K562 (cell line): ENCODE measurements around the gene BTBD17. TPM values are rescaled to one million over a fixed set of nuclear protein-coding genes. Genes with fewer than 3 reads are reported as not detected.

Source experiments
- ATAC-seq: fragments of 200-7000 bp; cut with Tn5 transposase; 3 replicates; pipeline ENCODE4 v1.9.1; 2020; ENCODE audit warnings: moderate library complexity
- BruUV-seq: library from RNA; stranded (reverse); fragments of 400-500 nt; replicated peaks from 2 replicates; lab custom pipeline; 2021; lab: Mats Ljungman, UMichigan
- CTCF ChIA-PET: fragments of 300-600 bp; formaldehyde crosslinking; extraction: SDS; loops from one replicate; lab custom pipeline; 2021; ENCODE audit warnings: low intra/inter-chr PET ratio; lab: Yijun Ruan, JAX
- POLR2A ChIA-PET: fragments of 300-600, 350-650 bp; sonication (Branson Sonifier 250); formaldehyde crosslinking; extraction: SDS; loops from one replicate; lab custom pipeline; 2021; ENCODE audit warnings: antibody characterized with exemption, inconsistent platforms; lab: Yijun Ruan, JAX
- DNase-seq, 4 experiments: peaks; one replicate each; pipeline versions ENCODE4 v3.0.0 to v3.0.0-alpha.2; 2011 to 2018; ENCODE audit warnings: low spot score in 3 of 4, mixed read lengths in 3 of 4; ENCODE audit errors: extremely low read depth in 1 of 4
- FAIRE-seq: peaks from 2 replicates; lab custom pipeline; 2011; peaks lifted over from hg19 to GRCh38; lab: Jason Lieb, UNC
- H2AFZ ChIP-seq: 2 replicates; pipeline ENCODE4 v1.6.0; 2011; ENCODE audit warnings: low read depth, low read length, control low read depth, inconsistent platforms
- H3K27ac ChIP-seq: fragments of 200-600 bp; 3 replicates; pipeline ENCODE4 v1.8.0; 2011; ENCODE audit warnings: low read depth, mild to moderate bottlenecking, control low read depth, inconsistent platforms, low read length, moderate library complexity, mixed read lengths; ENCODE audit errors: extremely low read depth
- H3K27me3 ChIP-seq, 2 experiments: fragments of 300-600 bp in 1 of 2; 2 replicates in 1 of 2; 3 replicates in 1 of 2; pipeline versions ENCODE4 v1.6.0 to v1.8.0; 2011; ENCODE audit warnings: inconsistent platforms in 2 of 2, low read length in 2 of 2, mild to moderate bottlenecking in 1 of 2, mixed read lengths in 1 of 2, moderate library complexity in 1 of 2; ENCODE audit not compliant: control insufficient read depth in 2 of 2, insufficient read depth in 2 of 2
- H3K36me3 ChIP-seq: fragments of 300-600 bp; 3 replicates; pipeline ENCODE4 v1.8.0; 2011; ENCODE audit warnings: mild to moderate bottlenecking, low read length, inconsistent platforms; ENCODE audit not compliant: control insufficient read depth, insufficient read depth
- H3K4me1 ChIP-seq, 2 experiments: fragments of 200-600 bp in 1 of 2; replicated peaks in 1 of 2; 2 replicates in 1 of 2; 3 replicates in 1 of 2; pipeline versions ENCODE4 v1.5.1 to v1.8.0; 2011; ENCODE audit warnings: inconsistent platforms in 2 of 2, low read length in 2 of 2, mild to moderate bottlenecking in 1 of 2, mixed read lengths in 1 of 2, moderate library complexity in 1 of 2; ENCODE audit not compliant: control insufficient read depth in 2 of 2, insufficient read depth in 2 of 2
- H3K4me2 ChIP-seq: 2 replicates; pipeline ENCODE4 v1.6.1; 2011; ENCODE audit warnings: low read length, control low read depth, inconsistent platforms, mixed read lengths; ENCODE audit not compliant: insufficient read depth
- H3K4me3 ChIP-seq: fragments of 200-600 bp; sonication (generic), shearing (Covaris generic); 2 replicates; pipeline ENCODE4 v1.5.1; 2016; ENCODE audit warnings: control low read depth, inconsistent platforms
- H3K79me2 ChIP-seq: fragments of 200-600 bp; 3 replicates; pipeline ENCODE4 v1.8.0; 2011; ENCODE audit warnings: low read length, inconsistent platforms; ENCODE audit not compliant: control insufficient read depth, insufficient read depth
- H3K9ac ChIP-seq, 2 experiments: 2 replicates each; pipeline versions ENCODE4 v1.6.0 to v1.6.1; 2011; ENCODE audit warnings: low read depth in 2 of 2, low read length in 2 of 2, control low read depth in 1 of 2, inconsistent platforms in 1 of 2, mild to moderate bottlenecking in 1 of 2, mixed read lengths in 1 of 2; ENCODE audit not compliant: insufficient read depth in 1 of 2
- H3K9me1 ChIP-seq: one replicate; pipeline ENCODE4 v1.6.0; 2011; ENCODE audit warnings: inconsistent platforms, mild to moderate bottlenecking, low read length, moderate library complexity; ENCODE audit not compliant: control insufficient read depth, insufficient read depth
- H3K9me3 ChIP-seq: replicated peaks from 2 replicates; pipeline ENCODE4 v1.5.1; 2011; ENCODE audit warnings: low read depth, low read length, inconsistent platforms; ENCODE audit not compliant: control insufficient read depth, insufficient read depth
- H4K20me1 ChIP-seq: replicated peaks from 2 replicates; pipeline ENCODE4 v1.6.1; 2011; ENCODE audit warnings: low read length, inconsistent platforms, mixed read lengths; ENCODE audit not compliant: control insufficient read depth, insufficient read depth
- ETV5 ChIP-seq: sonication (generic); formaldehyde crosslinking; IDR thresholded peaks from 2 replicates; pipeline ENCODE4 v1.4.0; 2020; ENCODE audit warnings: low read depth, mild to moderate bottlenecking, missing genetic modification reagents
- KLF6 ChIP-seq: fragments of 250-450 bp; sonication (Bioruptor Pico); IDR thresholded peaks from 2 replicates; pipeline ENCODE4 v1.4.0; 2020; ENCODE audit warnings: mild to moderate bottlenecking, moderate library complexity, borderline replicate concordance
- RBBP5 ChIP-seq: fragments of 200-600 bp; sonication (generic); IDR thresholded peaks from 2 replicates; pipeline ENCODE4 v1.6.1; 2012; ENCODE audit warnings: borderline replicate concordance, mild to moderate bottlenecking, low read length, control low read depth, inconsistent platforms; ENCODE audit not compliant: insufficient read depth, poor library complexity, severe bottlenecking
- SMAD4 ChIP-seq: fragments of 250-450 bp; sonication (Bioruptor Pico); conservative IDR thresholded peaks from 2 replicates; pipeline ENCODE4 v1.8.0; 2021; ENCODE audit warnings: inconsistent platforms, mild to moderate bottlenecking, moderate library complexity
- SPI1 ChIP-seq: IDR thresholded peaks from 2 replicates; pipeline ENCODE4 v1.6.1; 2011; ENCODE audit warnings: low read depth, low read length, control low read depth, borderline replicate concordance
- SRSF7 ChIP-seq: fragments of 200-400 bp; formaldehyde crosslinking; optimal IDR thresholded peaks from 2 replicates; pipeline ENCODE3; 2017; ENCODE audit warnings: mild to moderate bottlenecking, low read depth, low read length
- USF1 ChIP-seq: sonication (generic); formaldehyde crosslinking; IDR thresholded peaks from 2 replicates; pipeline ENCODE4 v1.9.0; 2022; ENCODE audit warnings: mild to moderate bottlenecking, missing genetic modification reagents
- ZFP30 ChIP-seq: fragments of 250-450 bp; sonication (Bioruptor Pico); IDR thresholded peaks from 2 replicates; pipeline ENCODE4 v1.8.0; 2022; ENCODE audit warnings: moderate library complexity, mild to moderate bottlenecking, inconsistent platforms, borderline replicate concordance
- ZNF23 ChIP-seq: fragments of 250-450 bp; sonication (Bioruptor Pico); IDR thresholded peaks from 2 replicates; pipeline ENCODE4 v1.4.0; 2020; ENCODE audit warnings: mild to moderate bottlenecking
- WGBS: fragments of 100-300 bp; shearing (Covaris generic); methylation state at CpG from one replicate; pipeline ENCODE4 v1.1.6; 2016; ENCODE audit warnings: low coverage, mixed read lengths; ENCODE audit not compliant: insufficient coverage; ENCODE audit errors: missing lambda C conversion rate; 5-methylcytosine and 5-hydroxymethylcytosine counted together
- in situ Hi-C: fragments of 300-500 bp; cut with MboI; formaldehyde crosslinking; loops from 4 replicates; pipeline ENCODE4 v1.15.0; 2018; ENCODE audit warnings: inconsistent platforms, mixed read lengths
- intact Hi-C: fragments of 100-400 bp; cut with micrococcal nuclease; formaldehyde crosslinking; loops from 2 replicates; pipeline ENCODE4 v1.14.2; 2022
- polyA plus RNA-seq, 8 experiments: library from polyadenylated mRNA; depleted of rRNA in 4 of 8; stranded (reverse) in 5 of 8; unstranded in 3 of 8; fragments of >200 nt; fragmentation: Nextera tagmentation in 2 of 8; fragmentation: Illumina TruSeq in 1 of 8; extraction: Ambion mirVana in 2 of 8; extraction: Trizol in 1 of 8; gene quantifications; 2 replicates each; pipeline versions ENCODE4 v1.2.1 to v1.2.3, GENCODE V29; 2011 to 2014; ENCODE audit warnings: inconsistent platforms in 1 of 8, missing spikeins in 1 of 8
- total RNA-seq, 7 experiments: library from RNA; depleted of rRNA in 6 of 7; stranded (reverse); fragments of >200 nt in 6 of 7; fragmentation: Illumina TruSeq in 2 of 7; extraction: Trizol in 2 of 7; gene quantifications; 2 replicates each; pipeline versions ENCODE4 v1.2.1 to v1.2.3, GENCODE V29; 2011 to 2021; ENCODE audit warnings: low replicate concordance in 1 of 7
- TF ChIP-seq, protein P1 (sequence below): fragments of 250-450 bp; sonication (Bioruptor Pico); IDR thresholded peaks from 2 replicates; pipeline ENCODE4 v1.4.0; 2020; ENCODE audit warnings: borderline replicate concordance
- TF ChIP-seq, protein P2 (sequence below): fragments of 250-450 bp; sonication (Bioruptor Pico); IDR thresholded peaks from 2 replicates; pipeline ENCODE4 v1.8.0; 2021; ENCODE audit warnings: mild to moderate bottlenecking, moderate library complexity

Gene BTBD17
- total and polyA plus RNA-seq, 9 of the 15 experiments (the other 6 are each of a cell fraction or from before 2014, with no cell fraction given) = not detected

GRCh38 chr17:74403512-74404137 is 42.0 kb upstream of the BTBD17 start:
- Histone ChIP-seq H3K9ac (no peak overlapping the region), H3K27ac (no peak overlapping the region), H4K20me1 (no peaks in the 10 kb centered on the region), H3K36me3 (no peaks in the 10 kb centered on the region), H3K9me1 (no peaks in the 10 kb centered on the region), H3K27me3 (peaks cover 17 to 39% of the 10 kb centered on the region in 2 experiments; a peak in 3 of 5 replicates), H3K4me2 (no peak overlapping the region), H2AFZ (no peak overlapping the region), H3K9me3 (no peaks in the 10 kb centered on the region; the same call in 1 of the 2 replicates), H3K4me3 (no peak overlapping the region), H3K4me1 (no peaks in the 10 kb centered on the region), H3K79me2 (no peaks in the 10 kb centered on the region)
- WGBS = 4% methylated on average over 12 of the region's 12 CpGs
- DNase-seq (no peak), ATAC-seq (no peak), FAIRE-seq (no peak)
- BruUV-seq = no TSS peak
- POLR2A ChIA-PET = no interaction called here
- intact Hi-C loops (no loop called here), in situ Hi-C loops (no loop called here)
- CTCF ChIA-PET = no interaction called here
- TF ChIP-seq ZNF23 (CRISPR knock-in tag) = no peak
- TF ChIP-seq RBBP5 = no peak
- TF ChIP-seq SPI1 = no peak
- TF ChIP-seq SRSF7 = no peak
- TF ChIP-seq, protein P1, sequence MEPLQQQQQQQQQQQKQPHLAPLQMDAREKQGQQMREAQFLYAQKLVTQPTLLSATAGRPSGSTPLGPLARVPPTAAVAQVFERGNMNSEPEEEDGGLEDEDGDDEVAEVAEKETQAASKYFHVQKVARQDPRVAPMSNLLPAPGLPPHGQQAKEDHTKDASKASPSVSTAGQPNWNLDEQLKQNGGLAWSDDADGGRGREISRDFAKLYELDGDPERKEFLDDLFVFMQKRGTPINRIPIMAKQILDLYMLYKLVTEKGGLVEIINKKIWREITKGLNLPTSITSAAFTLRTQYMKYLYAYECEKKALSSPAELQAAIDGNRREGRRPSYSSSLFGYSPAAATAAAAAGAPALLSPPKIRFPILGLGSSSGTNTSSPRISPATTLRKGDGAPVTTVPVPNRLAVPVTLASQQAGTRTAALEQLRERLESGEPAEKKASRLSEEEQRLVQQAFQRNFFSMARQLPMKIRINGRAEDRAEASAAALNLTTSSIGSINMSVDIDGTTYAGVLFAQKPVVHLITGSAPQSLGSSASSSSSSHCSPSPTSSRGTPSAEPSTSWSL (CRISPR knock-in tag) = no peak
- TF ChIP-seq SMAD4 (CRISPR knock-in tag) = no peak
- no peak for TF ChIP-seq ETV5
- no peak for TF ChIP-seq USF1 (CRISPR knock-in tag)
- TF ChIP-seq, protein P2, sequence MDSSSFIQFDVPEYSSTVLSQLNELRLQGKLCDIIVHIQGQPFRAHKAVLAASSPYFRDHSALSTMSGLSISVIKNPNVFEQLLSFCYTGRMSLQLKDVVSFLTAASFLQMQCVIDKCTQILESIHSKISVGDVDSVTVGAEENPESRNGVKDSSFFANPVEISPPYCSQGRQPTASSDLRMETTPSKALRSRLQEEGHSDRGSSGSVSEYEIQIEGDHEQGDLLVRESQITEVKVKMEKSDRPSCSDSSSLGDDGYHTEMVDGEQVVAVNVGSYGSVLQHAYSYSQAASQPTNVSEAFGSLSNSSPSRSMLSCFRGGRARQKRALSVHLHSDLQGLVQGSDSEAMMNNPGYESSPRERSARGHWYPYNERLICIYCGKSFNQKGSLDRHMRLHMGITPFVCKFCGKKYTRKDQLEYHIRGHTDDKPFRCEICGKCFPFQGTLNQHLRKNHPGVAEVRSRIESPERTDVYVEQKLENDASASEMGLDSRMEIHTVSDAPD (CRISPR knock-in tag) = no peak
- no peak for TF ChIP-seq ZFP30 (CRISPR knock-in tag)
- TF ChIP-seq KLF6 = no peak
